Left forelimb (tissue), 1 donor: Measurements from ENCODE around the gene LEFTY1.
"Not testable (repeated sequence)": the region's sequence is repeated elsewhere in the genome, so short reads cannot be mapped to it uniquely, and the experiment has no call there.

Source experiments
- DNase-seq: peaks from one replicate; pipeline ENCODE4 v3.0.0-alpha.2; 2018; ENCODE audit warnings: low spot score

LEFTY1 gene

DNA sequence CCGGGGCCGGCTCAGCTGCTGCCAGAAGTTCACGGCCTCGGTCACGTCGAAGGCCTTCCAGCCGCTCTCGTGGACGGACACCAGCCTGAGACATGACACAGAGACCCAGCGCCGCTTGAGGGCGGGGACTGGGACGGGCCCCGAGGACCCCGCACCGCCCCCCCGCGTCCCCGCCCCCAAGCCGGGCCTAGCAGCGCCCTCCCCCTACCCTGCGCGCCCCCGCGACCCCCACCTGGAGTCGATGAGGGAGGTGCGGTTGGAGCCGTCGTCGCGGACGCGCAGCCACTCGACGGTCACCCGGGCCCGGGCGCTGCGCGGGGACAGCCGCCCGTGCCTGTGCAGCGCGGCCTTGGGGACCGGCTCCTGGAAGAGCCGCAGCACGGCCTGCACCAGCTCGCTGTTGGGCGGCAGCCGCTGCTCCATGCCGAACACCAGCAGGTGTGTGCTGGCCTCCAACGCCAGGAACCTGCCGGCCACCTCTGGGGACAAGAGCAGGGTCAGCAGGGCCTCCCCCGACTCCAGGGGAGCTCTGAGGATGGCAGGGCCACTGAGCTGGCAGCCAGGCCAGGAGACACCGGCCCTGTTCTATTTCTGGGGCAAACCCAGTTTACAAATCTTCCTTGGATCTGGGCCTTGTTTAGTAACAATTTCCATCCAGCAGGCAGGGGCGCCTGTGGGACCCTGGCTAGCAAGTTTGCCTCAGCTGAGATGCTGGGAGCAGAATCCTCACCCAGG, 1.2 kb downstream of the LEFTY1 start:
- DNase-seq = not testable (repeated sequence)

- DNase-seq = no peak
Measured at GRCh38 chr1:225887030-225887314, 2.0 kb downstream of the LEFTY1 start.

- no peak for DNase-seq
Measured at GRCh38 chr1:225886159-225887029, 2.6 kb downstream of the LEFTY1 start.

DNA sequence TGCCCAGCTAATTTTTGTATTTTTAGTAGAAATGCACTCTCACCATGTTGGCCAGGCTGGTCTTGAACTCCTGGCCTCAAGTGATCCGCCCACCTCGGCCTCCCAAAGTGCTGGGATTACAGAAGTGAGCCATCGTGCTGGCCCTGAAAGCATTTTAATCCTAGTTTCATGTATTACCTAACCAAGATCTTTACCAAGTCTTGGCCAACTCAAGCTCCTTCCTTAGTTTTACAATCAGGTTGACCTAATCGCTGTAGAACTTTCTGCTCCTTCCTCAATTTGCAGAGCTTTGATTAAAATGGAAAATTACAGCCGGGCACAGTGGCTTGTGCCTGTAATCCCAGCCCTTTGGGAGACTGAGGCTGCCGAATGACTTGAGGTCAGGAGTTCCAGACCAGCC, 3.6 kb downstream of the LEFTY1 start:
- no peak for DNase-seq

DNA sequence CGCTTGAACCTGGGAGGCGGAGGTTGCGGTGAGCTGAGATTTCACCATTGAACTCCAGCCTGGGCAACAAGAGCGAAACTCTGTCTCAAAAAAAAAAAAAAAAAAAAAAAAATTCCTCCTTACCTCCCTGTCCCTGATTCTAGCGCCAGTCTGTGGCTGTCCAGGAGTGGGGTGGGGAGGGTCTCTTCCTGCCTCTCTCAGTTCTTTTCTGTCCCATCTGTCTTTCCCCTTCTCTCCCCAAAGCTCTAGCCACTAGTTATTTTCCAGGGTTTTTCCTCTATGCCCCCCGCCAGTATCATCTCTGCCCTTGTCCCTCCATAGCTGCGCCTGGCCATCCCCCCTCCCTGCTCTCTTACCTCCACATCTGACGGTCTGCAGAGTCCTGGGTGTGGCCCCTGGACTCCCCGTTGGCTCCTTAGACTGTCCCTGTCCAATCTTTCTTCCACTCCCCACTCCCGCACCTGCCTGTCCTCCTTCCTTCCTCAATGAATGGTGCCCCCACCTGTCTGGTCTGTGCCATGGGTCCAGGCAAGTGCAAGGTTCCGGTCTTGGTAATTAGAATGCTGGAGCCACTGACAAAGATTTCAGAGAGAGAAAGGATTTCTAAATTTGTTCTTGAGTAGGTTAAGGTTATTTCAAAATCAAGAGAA, 5.2 kb downstream of the LEFTY1 start:
- no peak for DNase-seq

- DNase-seq = peak; percentile 74
Measured at GRCh38 chr1:225882694-225883615, 6.0 kb downstream of the LEFTY1 start.

DNA sequence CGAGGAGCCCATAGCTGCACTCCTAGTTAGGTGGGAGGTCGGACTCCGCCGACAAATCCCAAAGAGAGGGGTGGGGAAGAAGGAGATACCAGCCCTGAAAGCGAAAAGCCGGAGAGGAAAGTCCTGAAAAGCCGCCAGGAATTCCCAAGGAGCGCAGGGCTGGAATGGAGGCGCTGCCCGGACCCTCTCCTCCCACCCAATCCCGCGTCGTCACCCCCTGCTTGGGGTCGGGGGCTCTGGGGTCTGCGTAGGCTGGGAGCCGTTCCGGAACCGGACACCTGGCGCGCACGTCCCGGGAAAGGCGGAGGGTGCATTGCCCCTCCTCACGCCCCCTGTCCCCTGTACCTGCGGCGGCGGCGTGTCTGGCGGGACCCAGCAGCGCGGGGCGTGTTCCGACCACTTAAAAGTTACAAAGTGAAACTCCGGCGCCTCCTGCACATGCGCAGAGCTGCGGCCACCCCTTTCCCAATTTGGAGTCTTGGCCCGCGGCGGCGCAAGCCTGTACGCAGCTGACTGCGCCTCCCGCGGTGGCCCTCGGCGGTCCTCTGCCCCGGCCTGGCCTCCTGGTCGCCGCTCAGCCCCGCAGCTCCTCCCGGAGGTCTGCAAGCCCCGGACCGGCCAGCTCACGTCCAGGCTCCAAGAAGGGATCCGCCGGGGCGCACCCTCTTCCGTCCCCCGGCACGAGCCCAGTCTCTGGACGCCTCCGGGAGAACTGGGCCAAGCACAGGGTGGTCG, 6.8 kb downstream of the LEFTY1 start, which contains the start of gene TMEM63A:
Gene TMEM63A (minus strand): TSS at position 422 of the 735 bp plus-strand sequence. CDS start 4,800 bp downstream, outside the sequence.
- peak; percentile 92 for DNase-seq

DNA sequence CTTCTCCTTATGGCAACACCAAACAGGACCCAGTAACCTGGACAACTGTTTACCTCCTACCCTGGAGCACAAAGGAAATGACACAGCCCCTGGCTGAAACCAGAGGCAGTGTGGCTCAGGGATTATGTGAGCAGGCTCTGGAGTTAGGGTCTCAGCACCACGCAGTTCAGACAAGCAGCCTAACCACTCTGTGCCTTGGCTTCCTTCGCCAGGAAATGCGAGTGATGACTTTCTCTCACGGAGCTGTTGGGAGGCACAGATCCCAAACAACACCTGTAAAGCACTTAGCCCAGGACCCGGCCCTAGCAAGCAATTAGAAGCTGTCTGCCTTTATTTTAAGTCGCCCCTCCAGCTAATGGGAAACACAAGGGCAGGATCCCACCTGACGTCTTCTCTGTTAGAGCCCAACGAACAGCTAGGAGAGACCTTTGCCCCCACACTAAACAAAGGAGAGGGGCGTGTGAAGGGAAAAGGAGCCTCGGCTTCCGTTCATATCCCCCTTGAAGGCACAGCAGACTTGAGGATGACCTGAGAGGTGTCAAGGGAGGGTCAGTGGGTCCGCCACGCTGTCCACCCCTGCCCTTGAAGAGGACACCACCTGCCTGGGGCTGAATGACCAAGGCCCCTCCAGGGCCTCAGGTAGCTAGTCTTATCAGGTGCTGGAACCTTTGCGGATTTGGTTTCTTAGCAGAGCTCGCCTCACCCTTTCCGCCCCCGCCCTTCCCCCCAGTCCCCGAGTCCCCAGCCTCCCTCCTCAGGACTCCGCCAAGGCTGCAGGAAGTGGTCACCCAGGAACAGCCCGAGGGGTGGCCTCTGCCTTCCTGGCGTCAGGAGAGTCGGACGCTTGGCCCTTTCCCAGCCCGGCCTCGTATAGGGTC, 7.6 kb downstream of the LEFTY1 start:
- DNase-seq = no peak

GRCh38 chr1:225880636-225881035, 8.3 kb downstream of the LEFTY1 start:
- DNase-seq = no peak

DNA sequence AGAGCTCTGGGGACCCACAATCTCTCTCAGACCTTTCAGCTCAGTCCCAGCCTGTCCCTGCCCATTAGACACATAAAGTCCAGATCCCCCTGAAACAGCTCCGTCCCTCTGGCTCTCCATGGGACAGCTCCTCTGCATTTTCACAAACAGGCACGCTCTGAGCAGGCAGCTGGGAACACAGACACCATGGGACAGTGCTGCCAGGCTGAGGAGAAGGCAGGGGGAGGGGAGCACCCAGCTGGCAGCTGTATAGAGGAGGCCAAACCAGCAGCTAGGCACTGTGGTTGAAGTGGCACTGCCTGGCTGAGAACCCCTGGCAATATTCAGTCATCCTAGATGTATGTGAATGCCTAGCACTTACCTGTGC, 8.7 kb downstream of the LEFTY1 start:
- DNase-seq = no peak

- DNase-seq = no peak
Measured at GRCh38 chr1:225879521-225880221, 9.3 kb downstream of the LEFTY1 start.

DNA sequence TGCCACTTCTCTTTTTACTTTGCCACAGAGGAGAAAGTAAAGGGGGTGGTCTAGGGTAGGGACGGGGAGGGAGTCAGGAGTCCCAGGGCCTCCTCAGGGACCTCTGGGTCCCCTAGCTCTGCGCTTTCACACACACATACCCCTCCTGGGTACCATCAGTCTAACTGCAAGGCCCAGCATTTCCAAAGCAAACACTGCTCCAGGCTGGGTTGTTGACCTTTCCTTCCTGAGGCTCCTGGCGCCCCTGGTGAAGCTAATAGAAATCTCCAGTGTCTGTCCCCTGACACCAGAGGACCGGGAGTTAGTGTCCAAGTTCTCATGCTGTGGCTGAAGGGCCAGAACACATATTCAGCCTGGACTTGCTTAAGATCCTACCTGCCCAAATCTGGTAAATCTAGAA, 10.7 kb downstream of the LEFTY1 start:
- DNase-seq = no peak

GRCh38 chr1:225877580-225877979, 11.4 kb downstream of the LEFTY1 start:
- no peak for DNase-seq

GRCh38 chr1:225876900-225877510, 11.9 kb downstream of the LEFTY1 start:
- DNase-seq = no peak

GRCh38 chr1:225875044-225875815, 13.7 kb downstream of the LEFTY1 start:
- no peak for DNase-seq

GRCh38 chr1:225874431-225874830, 14.5 kb downstream of the LEFTY1 start:
- no peak for DNase-seq

DNA sequence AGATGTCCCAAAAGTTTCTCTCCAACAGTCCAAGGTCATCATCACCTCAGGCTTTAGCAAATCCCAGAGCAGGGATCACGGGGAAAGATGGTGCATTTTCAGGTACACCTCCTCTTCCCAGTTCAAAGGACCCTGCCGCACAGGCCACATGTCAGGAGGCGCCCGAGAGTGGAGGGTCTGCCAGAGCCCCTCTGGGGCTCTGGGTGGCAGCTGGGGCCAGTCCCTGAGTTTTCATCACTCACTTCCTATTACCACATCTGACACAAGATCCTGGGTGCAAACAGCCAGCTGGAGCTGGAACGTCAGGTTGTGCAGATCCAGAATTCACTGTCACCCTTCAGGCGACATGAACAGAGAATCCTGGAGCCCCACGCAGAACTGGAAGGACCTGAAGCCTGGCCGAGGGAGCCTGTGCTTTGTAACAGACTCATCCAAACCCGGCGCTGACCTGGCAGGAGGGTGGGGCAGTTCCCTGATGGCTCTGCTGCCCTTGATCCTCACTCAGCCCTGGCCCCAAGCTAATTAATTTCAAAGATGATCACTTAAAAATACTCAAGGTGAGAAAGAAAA, 15.6 kb downstream of the LEFTY1 start:
- no peak for DNase-seq

GRCh38 chr1:225872075-225872430, 16.9 kb downstream of the LEFTY1 start:
- no peak for DNase-seq
